Measurements from ENCODE around the gene NME4.

NME4 gene

GRCh38 chr16:352547-353403 lies 44.2 kb upstream of the NME4 start, which contains the start of gene AXIN1 (continued):
- no peak for TF ChIP-seq ZNF561 (tag by site-specific recombination; IDR thresholded peaks at IDR 0.05; ENCODE audit: borderline replicate concordance)
- no peak for TF ChIP-seq ZNF354C (tag by site-specific recombination; IDR thresholded peaks at IDR 0.05; ENCODE audit: borderline replicate concordance, low read depth)
- peak; percentile 18; the same call in 1 of the 2 replicates for TF ChIP-seq ZBTB7A (tag by site-specific recombination; IDR thresholded peaks at IDR 0.05; ENCODE audit: low read depth)
- peak; percentile 66 for TF ChIP-seq ZNF335 (tag by site-specific recombination; conservative IDR thresholded peaks at IDR 0.05)

- H3K27ac ChIP-seq (ENCODE audit: extremely low read depth, low read depth, low read length): no peak overlapping the region; the same call in 1 of the 2 replicates
- CTCF ChIA-PET: interaction anchor here (1.4 kb wide), 1 partner anchor 119 kb away, joined by 4 read pairs; the partner anchor contains the start of gene FAM234A
- no peak for TF ChIP-seq ZNF626 (tag by site-specific recombination; IDR thresholded peaks at IDR 0.05)
- 0 out of 2 replicates have a peak, but pooled peaks have one; percentile 23 for TF ChIP-seq ZNF692 (tag by site-specific recombination; IDR thresholded peaks at IDR 0.05)
- no peak for TF ChIP-seq ZNF837 (tag by site-specific recombination; IDR thresholded peaks at IDR 0.05)
- no peak for TF ChIP-seq ZNF324 (tag by site-specific recombination; IDR thresholded peaks at IDR 0.05)
- TF ChIP-seq ZNF488 (tag by site-specific recombination; IDR thresholded peaks at IDR 0.05): no peak
- TF ChIP-seq ZNF621 (tag by site-specific recombination; IDR thresholded peaks at IDR 0.05): no peak
- TF ChIP-seq ZNF624 (tag by site-specific recombination; IDR thresholded peaks at IDR 0.05): no peak
- TF ChIP-seq ZNF366 (tag by site-specific recombination; conservative IDR thresholded peaks at IDR 0.05): no peak
- no peak for TF ChIP-seq ZNF121 (tag by site-specific recombination; IDR thresholded peaks at IDR 0.05)
- no peak for TF ChIP-seq IKZF3 (tag by site-specific recombination; IDR thresholded peaks at IDR 0.05)
- TF ChIP-seq REPIN1 (tag by site-specific recombination; IDR thresholded peaks at IDR 0.05; ENCODE audit: low read depth): no peak
- TF ChIP-seq OVOL3 (tag by site-specific recombination; IDR thresholded peaks at IDR 0.05): no peak
- peak; percentile 63 for TF ChIP-seq GLIS1 (tag by site-specific recombination; IDR thresholded peaks at IDR 0.05)
- no peak for TF ChIP-seq ZEB2 (tag by site-specific recombination; IDR thresholded peaks at IDR 0.05)
- TF ChIP-seq MYNN (tag by site-specific recombination; IDR thresholded peaks at IDR 0.05; ENCODE audit: borderline replicate concordance): no peak
- no peak for TF ChIP-seq ZNF777 (tag by site-specific recombination; IDR thresholded peaks at IDR 0.05; ENCODE audit: borderline replicate concordance)
- TF ChIP-seq ZBTB26 (tag by site-specific recombination; optimal IDR thresholded peaks at IDR 0.05): peak; percentile 30
- TF ChIP-seq ZNF341 (tag by site-specific recombination; IDR thresholded peaks at IDR 0.05; ENCODE audit: low read depth): no peak
- no peak for TF ChIP-seq ZNF2 (tag by site-specific recombination; IDR thresholded peaks at IDR 0.05)
- no peak for TF ChIP-seq ZNF391 (tag by site-specific recombination; IDR thresholded peaks at IDR 0.05; ENCODE audit: borderline replicate concordance, low read depth)
- no peak for TF ChIP-seq OSR2 (tag by site-specific recombination; IDR thresholded peaks at IDR 0.05)
- TF ChIP-seq ZNF302 (tag by site-specific recombination; IDR thresholded peaks at IDR 0.05; ENCODE audit: low read depth): no peak
- no peak for TF ChIP-seq ZNF785 (tag by site-specific recombination; IDR thresholded peaks at IDR 0.05)
- TF ChIP-seq ZNF221 (tag by site-specific recombination; IDR thresholded peaks at IDR 0.05; ENCODE audit: borderline replicate concordance): no peak
- 0 out of 2 replicates have a peak, but pooled peaks have one; percentile 34 for TF ChIP-seq GLIS2 (tag by site-specific recombination; IDR thresholded peaks at IDR 0.05)
- no peak for TF ChIP-seq ZNF585B (tag by site-specific recombination; IDR thresholded peaks at IDR 0.05)
- TF ChIP-seq ZNF133 (tag by site-specific recombination; IDR thresholded peaks at IDR 0.05): no peak
- no peak for TF ChIP-seq ZNF529 (tag by site-specific recombination; IDR thresholded peaks at IDR 0.05; ENCODE audit: insufficient replicate concordance)
- TF ChIP-seq SETDB1 (IDR thresholded peaks at IDR 0.05; ENCODE audit: insufficient read length, low read length): no peak
Measured at GRCh38 chr16:353404-354290, 43.4 kb upstream of the NME4 start.

More at GRCh38 chr16:353404-354290, 43.4 kb upstream of the NME4 start:
- peaks cover 2% of the 10 kb centered on the region; the same call in 1 of the 2 replicates for H3K4me1 ChIP-seq (ENCODE audit: control insufficient read depth, insufficient read depth, low read length)
- no peaks in the 10 kb centered on the region for H3K9me3 ChIP-seq (ENCODE audit: control insufficient read depth, insufficient read depth, low read depth, low read length)
- peaks cover 0 to 12% of the 10 kb centered on the region in 2 experiments; a peak in 2 of 3 replicates for H3K36me3 ChIP-seq (ENCODE audit: control insufficient read depth in 2 of 2, insufficient read depth in 1 of 2, low read length in 2 of 2)
- H3K4me3 ChIP-seq (ENCODE audit: low read depth, low read length): peak overlapping the region; percentile 23
- POLR2A ChIA-PET: interaction anchor here (0.5 to 1.8 kb wide), 20 partner anchors 9 to 367 kb away, joined by 3 to 31 read pairs (median 4); partner anchors contain the start of genes ANTKMT, LUC7L, MRPL28 and POLR3K
